Mucosa of rectum (tissue), 2 donors: Measurements from ENCODE around the gene PDE6D.

ENCODE experiments used
- H3K27ac ChIP-seq, 2 donors: one replicate each; pipeline ENCODE4 v1.7.0; 2013; ENCODE audit warnings: inconsistent platforms in 2 of 2, low read depth in 2 of 2, low read length in 2 of 2
- H3K27me3 ChIP-seq, 2 donors: one replicate each; pipeline ENCODE4 v1.7.0; 2013; ENCODE audit warnings: low read length in 2 of 2; ENCODE audit not compliant: control insufficient read depth in 2 of 2, insufficient read depth in 2 of 2
- H3K36me3 ChIP-seq, 2 donors: one replicate each; pipeline ENCODE4 v1.7.0; 2013; ENCODE audit warnings: low read length in 2 of 2; ENCODE audit not compliant: control insufficient read depth in 2 of 2, insufficient read depth in 2 of 2
- H3K4me1 ChIP-seq, 2 donors: one replicate each; pipeline ENCODE4 v1.7.0; 2013; ENCODE audit warnings: low read length in 2 of 2, mild to moderate bottlenecking in 1 of 2; ENCODE audit not compliant: control insufficient read depth in 2 of 2, insufficient read depth in 2 of 2
- H3K4me3 ChIP-seq, 2 donors: one replicate each; pipeline ENCODE4 v1.7.0; 2013; ENCODE audit warnings: low read length in 2 of 2
- H3K9ac ChIP-seq, 2 donors: one replicate each; pipeline ENCODE4 v1.7.0; 2013; ENCODE audit warnings: low read length in 2 of 2, low read depth in 1 of 2, mild to moderate bottlenecking in 1 of 2
- H3K9me3 ChIP-seq, 2 donors: one replicate each; pipeline ENCODE4 v1.7.0; 2013; ENCODE audit warnings: low read length in 2 of 2; ENCODE audit not compliant: control insufficient read depth in 2 of 2
- donor health status: healthy.
- donor health status: Normal muscosa, but diverticular disease.

The PDE6D gene

DNA sequence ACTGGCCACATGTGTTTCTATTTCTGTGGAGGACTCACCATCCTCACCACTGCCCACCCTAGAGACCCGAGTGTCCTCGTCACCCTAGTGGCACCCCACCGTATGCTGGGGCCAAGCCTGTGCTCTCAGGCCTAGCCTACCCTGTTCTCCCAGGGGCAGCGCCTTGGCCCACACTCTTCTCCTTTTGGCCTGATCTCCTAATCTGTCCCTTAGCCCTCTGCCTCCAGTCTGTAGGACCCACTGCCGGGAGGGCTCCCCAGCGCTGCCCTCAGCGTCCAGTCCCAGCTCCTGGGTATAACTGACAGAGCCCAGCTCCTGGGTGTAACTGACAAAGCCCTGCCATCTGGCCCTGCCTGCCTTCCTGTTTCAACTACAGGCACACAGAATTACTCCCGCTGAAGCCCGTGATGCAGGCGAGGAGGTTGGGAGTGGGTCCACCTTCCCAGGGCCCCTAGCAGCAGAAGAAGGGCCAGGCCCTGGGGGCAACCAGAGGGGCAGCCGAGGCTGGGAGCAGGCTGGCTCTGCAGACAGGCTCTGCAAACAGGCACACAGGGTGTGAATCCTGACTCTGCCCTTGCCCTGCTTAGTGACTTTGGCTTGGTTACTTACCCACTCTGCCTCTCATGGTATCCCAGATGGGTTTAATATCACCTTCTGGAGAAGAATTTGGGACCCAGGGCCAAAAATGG lies 98.3 kb downstream of the PDE6D start:
- Histone ChIP-seq H3K4me3 (no peak overlapping the region), H3K4me1 (peaks cover 16 to 19% of the 10 kb centered on the region in 2 donors), H3K27ac (peak overlapping the region; percentile 43 to 50), H3K9ac (peak overlapping the region in 1 of 2 donors; percentile 47), H3K9me3 (no peaks in the 10 kb centered on the region), H3K36me3 (no peaks in the 10 kb centered on the region), H3K27me3 (no peaks in the 10 kb centered on the region)
